VCaP (cell line): ENCODE data around the gene RNASEH2A.
"Not testable (repeated sequence)": the region's sequence is repeated elsewhere in the genome, so short reads cannot be mapped to it uniquely, and the experiment has no call there.

Source experiments
- H3K27ac ChIP-seq: fragments of 450-650 bp; 2 replicates; pipeline ENCODE4 v1.5.1; 2017
- CTCF ChIP-seq: fragments of 450-650 bp; conservative IDR thresholded peaks from 2 replicates; pipeline ENCODE4 v1.5.1; 2017; ENCODE audit warnings: mild to moderate bottlenecking, moderate library complexity

Gene RNASEH2A

DNA sequence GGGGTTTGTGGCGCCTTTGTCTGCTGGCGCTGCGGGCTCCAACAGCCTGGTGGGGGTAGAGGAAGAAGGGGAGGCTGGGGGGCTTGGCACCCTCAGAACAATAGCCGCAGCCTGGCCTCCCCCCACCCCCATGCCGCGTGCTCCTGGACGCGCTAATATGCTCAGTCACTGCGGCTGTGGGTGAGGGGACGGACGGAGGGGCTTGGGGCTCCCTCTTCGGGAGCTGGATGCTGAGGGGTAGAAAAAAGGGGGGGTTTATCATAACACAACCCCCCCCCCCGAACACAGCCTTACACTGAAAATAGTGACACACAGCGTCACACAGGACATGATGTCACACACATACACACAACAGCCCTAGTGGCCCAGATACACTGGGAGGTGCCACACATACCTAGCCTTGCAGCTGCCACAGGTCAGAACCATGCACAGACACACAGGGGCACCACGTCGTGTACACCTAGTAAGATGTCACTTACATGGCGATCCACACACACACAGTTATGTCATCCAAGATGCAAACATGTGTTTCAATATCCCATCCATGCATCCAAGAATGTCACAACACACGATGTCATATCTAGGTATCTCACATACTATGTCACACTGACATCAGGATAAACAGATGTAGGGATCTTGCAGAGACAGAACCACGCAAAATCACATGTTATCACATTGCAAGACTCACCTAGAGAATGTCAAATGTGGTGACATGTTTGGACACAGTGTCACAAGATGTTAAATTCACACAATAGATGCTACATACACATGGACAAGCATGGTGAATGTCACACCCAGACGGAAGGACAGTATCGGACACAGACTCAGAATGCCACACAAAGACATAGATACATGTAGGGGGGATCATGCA is 32.7 kb downstream of the RNASEH2A start:
- peak overlapping the region; percentile 74 for H3K27ac ChIP-seq
- no peak for TF ChIP-seq CTCF

GRCh38 chr19:12840091-12841079 is 34.0 kb downstream of the RNASEH2A start:
- no peak overlapping the region for H3K27ac ChIP-seq
- TF ChIP-seq CTCF, result no peak

GRCh38 chr19:12841094-12841493 is 34.7 kb downstream of the RNASEH2A start:
- TF ChIP-seq CTCF, result no peak
- no peak overlapping the region for H3K27ac ChIP-seq

- no peak for TF ChIP-seq CTCF
- no peak overlapping the region for H3K27ac ChIP-seq
Observed at GRCh38 chr19:12842511-12842910, 36.1 kb downstream of the RNASEH2A start.

DNA sequence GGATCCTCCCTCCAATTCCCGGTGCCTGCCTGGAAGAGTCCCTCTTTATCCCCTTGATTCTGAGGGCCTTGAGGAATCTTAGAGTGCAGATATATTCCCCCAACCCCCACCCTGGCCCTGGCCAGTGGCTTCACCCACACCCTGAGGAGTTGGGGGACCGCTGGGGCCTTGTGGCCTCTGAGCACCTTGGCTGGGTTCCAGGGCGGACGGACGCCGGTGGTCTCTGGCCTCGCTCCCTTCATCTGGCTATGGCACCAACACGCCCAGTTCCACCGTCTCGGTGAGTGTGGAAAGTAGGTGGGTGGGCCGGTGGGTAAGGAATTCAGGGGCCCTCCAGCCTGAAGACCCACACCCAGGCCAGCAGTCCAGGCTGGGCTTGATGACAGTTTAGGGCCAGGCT is 36.9 kb downstream of the RNASEH2A start:
- no peak overlapping the region for H3K27ac ChIP-seq
- TF ChIP-seq CTCF, result no peak

DNA sequence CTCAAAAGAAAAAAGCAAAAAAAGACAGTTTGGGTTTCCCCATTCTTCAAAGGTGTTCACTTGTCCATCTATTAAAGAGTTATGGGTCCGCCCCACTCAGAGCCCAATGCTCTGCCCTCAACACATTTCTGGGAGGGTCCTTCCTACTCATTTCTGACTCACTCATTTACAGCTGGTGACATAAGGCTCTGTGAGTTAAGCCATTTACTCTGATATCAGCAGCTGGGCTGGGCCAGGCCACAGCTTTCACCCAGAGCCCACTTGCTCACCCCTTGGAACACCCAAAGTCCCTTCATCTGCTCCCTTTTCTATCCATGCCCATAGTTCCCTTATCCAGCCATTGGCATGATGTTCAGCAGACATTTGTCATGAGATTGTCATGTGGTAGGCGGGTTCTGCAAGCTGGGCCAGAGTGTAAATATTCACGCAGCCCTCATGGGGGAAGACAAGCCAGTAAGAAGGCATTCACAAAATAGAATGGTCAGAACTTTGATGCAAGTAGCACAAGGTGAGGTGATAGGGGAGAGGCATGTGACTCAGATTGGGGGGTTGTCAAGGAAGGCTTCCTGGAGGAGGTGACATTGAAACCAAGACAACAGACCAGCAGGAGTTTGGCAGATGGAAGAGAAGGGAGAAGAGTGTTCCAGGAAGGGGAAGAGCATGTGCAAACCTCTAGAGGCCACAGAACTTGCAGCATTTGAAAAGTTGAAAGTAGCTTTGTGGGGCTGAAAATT is 37.8 kb downstream of the RNASEH2A start:
- no peak for TF ChIP-seq CTCF
- no peak overlapping the region for H3K27ac ChIP-seq

DNA sequence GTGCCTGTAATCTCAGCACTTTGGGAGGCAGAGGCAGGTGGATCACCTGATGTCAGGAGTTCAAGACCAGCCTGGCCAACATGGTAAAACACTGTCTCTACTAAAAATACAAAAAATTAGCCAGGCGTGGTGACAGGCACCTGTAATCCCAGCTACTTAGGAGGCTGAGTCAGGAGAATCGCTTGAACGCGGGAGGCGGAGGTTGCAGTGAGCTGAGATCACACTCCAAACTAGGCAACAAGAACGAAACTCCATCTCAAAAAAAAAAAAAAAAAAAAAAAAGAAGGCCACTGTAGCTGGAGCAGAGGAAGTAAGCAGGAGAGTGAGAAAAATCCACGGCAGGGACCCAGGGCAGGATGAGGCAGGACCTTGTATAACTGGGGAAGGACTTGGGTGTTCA is 40.2 kb downstream of the RNASEH2A start:
- not testable (repeated sequence) for H3K27ac ChIP-seq
